Measurements from ENCODE around the gene HBEGF. TPM values are rescaled to one million over a fixed set of nuclear protein-coding genes. Genes with fewer than 3 reads are reported as not detected.

HBEGF gene
- total RNA-seq, 4 donors from 2014 or later: 4.7 to 17.4 (median 6.6) TPM

GRCh38 chr5:140293849-140294100, 52.6 kb downstream of the HBEGF start:
- Histone ChIP-seq H3K27me3 (no peaks in the 10 kb centered on the region), H3K9me3 (no peaks in the 10 kb centered on the region), H3K36me3 (peaks cover 0 to 4% of the 10 kb centered on the region in 2 donors), H3K4me1 (peaks cover 17 to 82% (median 36%) of the 10 kb centered on the region in 3 donors), H3K4me3 (no peak overlapping the region), H3K27ac (peak overlapping the region in 3 of 4 donors; percentile 55 to 62 (median 61))
- no peak for ATAC-seq
- TF ChIP-seq CTCF (IDR thresholded peaks at IDR 0.05) (no peak), POLR2A (IDR thresholded peaks at IDR 0.05) (no peak), POLR2AphosphoS5 (IDR thresholded peaks at IDR 0.05) (no peak), EP300 (IDR thresholded peaks at IDR 0.05) (no peak)
- 67 to 83% methylated on average over 1 of the region's 1 CpG for WGBS, 2 donors (ENCODE audit: low coverage in 1 of 2)

GRCh38 chr5:140293091-140293848, 53.1 kb downstream of the HBEGF start:
- Histone ChIP-seq H3K4me1 (peaks cover 17 to 77% (median 36%) of the 10 kb centered on the region in 3 donors), H3K27ac (peak overlapping the region in 3 of 4 donors; percentile 55 to 64 (median 62)), H3K9me3 (no peaks in the 10 kb centered on the region), H3K4me3 (no peak overlapping the region), H3K27me3 (no peaks in the 10 kb centered on the region), H3K36me3 (no peaks in the 10 kb centered on the region)
- WGBS, 2 donors (ENCODE audit: low coverage in 1 of 2): 35 to 47% methylated on average over 4 of the region's 4 CpGs
- TF ChIP-seq POLR2AphosphoS5 (IDR thresholded peaks at IDR 0.05) (no peak), CTCF (IDR thresholded peaks at IDR 0.05) (no peak), EP300 (IDR thresholded peaks at IDR 0.05) (no peak)
- ATAC-seq: peak; percentile 50

- Histone ChIP-seq H3K27ac (peak overlapping the region; percentile 23 to 64 (median 58)), H3K27me3 (no peaks in the 10 kb centered on the region), H3K36me3 (no peaks in the 10 kb centered on the region), H3K9me3 (no peaks in the 10 kb centered on the region), H3K4me3 (no peak overlapping the region), H3K4me1 (peaks cover 20 to 72% (median 36%) of the 10 kb centered on the region in 3 donors)
- TF ChIP-seq CTCF (IDR thresholded peaks at IDR 0.05): no peak
- TF ChIP-seq EP300 (IDR thresholded peaks at IDR 0.05): no peak
- no peak for TF ChIP-seq POLR2AphosphoS5 (IDR thresholded peaks at IDR 0.05)
- TF ChIP-seq POLR2A (IDR thresholded peaks at IDR 0.05): no peak
- no peak for ATAC-seq
- 70 to 73% methylated on average over 1 of the region's 1 CpG for WGBS, 2 donors (ENCODE audit: low coverage in 1 of 2)
Observed at GRCh38 chr5:140292212-140293036, 54.0 kb downstream of the HBEGF start.

GRCh38 chr5:140287801-140288521, 58.4 kb downstream of the HBEGF start:
- 60% methylated on average over 7 of the region's 7 CpGs for WGBS, 2 donors (ENCODE audit: low coverage in 1 of 2)
- Histone ChIP-seq H3K27ac (no peak overlapping the region), H3K27me3 (no peaks in the 10 kb centered on the region), H3K4me3 (no peak overlapping the region), H3K4me1 (peaks cover 11 to 46% (median 17%) of the 10 kb centered on the region in 3 donors), H3K9me3 (no peaks in the 10 kb centered on the region), H3K36me3 (no peaks in the 10 kb centered on the region)
- no peak for TF ChIP-seq CTCF (IDR thresholded peaks at IDR 0.05)
- TF ChIP-seq POLR2A (IDR thresholded peaks at IDR 0.05): no peak
- no peak for TF ChIP-seq POLR2AphosphoS5 (IDR thresholded peaks at IDR 0.05)
- TF ChIP-seq EP300 (IDR thresholded peaks at IDR 0.05): no peak
- no peak for ATAC-seq
